T-helper 2 cell (primary cell): ENCODE data around the gene FANCI.

Experiments used
- DNase-seq, 5 experiments: peaks; one replicate each; pipeline versions ENCODE4 v3.0.0 to v3.0.0-alpha.2; 2012 to 2022

FANCI gene

DNA sequence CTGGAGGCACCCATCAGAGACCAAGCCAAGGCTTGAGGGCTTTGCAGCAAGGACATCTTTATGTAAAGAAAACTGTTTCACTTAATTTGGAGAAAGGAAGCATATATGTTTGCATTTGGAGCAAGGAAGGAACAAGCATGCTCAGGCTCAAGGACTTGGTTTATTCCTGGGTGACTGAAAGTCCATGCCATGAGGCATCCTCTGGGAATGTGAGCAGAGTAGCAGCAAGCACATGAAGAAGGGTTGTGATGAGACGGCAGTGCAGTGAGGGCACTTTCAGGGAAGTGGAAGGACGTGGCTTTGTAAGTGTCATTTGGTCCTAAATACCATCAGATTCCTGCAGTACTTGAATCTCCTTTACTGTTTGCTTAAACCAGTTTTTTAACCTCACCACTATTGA lies 64.0 kb downstream of the FANCI start:
- no peak for DNase-seq

DNA sequence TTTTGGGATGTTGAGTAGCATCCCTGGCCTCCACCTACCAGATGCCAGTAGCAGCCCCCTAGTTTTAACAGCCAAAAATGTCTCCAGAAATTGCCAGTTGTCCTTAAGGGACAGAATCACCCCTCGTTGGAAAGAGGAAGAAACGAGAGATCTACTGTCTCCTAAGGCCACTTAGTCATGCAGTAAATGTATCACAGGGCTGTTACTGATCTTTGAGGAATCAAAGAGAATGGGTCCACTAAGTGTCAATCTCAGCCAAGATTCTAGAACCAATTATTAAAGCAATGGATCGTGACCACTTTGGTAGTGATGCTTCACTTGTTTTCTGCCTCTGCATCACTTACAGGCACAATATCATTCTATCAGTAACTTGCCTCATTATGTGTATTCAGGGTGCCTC lies 64.5 kb downstream of the FANCI start:
- no peak for DNase-seq

DNA sequence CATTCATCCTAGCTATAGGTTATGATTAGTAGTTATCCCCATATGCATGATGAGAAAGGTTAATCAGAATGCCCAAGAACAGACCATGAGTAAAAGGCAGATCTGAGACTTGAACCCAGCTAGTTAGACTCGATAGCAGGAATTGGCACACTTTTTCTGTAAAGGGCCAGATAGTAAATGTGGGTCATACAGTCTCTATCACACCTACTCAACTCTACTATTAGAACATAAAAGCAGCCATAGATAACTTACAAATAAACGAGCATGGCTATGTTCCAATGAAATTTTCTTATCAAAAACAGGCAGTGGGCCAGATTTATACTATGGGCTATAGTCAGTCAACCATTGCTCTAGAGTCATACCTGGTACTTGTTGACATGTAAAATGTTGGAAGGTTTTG lies 66.2 kb downstream of the FANCI start:
- no peak for DNase-seq

DNA sequence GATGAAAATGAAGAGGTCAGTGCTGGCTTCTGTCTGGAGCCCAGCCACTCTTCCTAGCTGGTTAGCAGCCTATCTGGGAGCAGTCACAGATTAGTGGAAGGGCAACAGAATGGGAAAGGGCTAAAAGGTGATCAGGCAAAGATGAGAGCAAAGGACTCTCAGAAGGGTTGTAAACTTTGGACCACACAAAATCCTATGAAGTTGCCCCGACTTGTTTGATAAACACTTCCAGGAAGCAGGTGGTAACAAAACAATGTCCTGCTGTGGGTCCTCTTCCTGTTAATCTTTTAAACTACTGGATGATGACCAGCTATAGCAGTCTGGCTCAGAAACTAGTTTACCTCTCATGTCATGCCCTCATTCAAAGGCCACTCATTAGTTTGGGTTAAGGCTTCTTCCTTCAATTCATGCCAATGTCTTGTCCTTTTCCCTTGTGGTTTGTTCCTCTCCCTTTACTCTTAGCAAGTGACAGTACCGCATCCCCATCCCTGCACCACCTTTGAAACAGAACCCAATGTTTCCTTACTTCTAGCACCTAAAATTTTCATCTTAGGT lies 71.7 kb downstream of the FANCI start:
- DNase-seq, result no peak

DNA sequence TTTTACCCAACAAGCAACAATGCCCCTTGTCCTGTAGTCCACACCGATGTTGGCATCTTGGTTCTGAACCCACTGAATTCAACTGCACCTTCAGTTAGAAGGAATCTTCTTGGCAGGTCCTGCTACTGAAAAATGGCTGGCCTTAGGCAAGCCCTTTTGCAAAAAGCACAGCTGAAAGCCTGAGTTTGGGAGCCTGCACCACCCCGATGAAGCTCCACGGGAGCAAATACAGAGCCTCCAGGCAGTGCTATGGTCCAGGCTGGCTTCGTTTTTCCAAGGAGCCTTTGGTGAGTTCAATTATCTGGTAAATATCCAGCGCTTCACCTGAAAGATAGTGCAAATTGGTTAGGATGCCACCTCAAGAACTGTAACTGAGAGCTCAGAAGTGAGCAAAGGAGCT lies 72.7 kb downstream of the FANCI start:
- no peak for DNase-seq

DNA sequence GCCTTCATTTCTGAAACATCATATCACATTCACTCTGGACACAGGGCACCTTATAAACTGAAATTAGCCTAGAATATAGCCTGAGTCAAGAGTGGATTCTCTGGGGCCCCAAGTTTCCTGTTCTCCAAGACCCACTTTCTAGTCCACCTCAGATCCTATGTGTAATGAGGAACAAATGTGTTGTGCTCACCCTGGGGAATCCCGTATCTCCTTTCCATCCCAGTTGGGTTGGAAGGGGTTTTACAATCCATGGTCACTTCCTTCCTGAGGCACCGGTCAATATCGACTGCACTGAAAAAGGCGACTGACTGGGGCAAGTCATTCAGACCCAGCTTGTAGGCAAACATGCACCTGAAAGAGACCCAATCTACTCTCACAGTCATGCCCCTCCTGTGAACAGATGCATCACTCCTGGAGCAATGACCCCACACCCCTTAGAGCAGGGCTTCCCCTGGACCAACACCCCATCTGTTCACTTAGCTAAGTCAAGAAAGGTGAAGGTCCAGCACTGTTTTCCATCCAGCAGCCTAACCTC lies 73.5 kb downstream of the FANCI start:
- DNase-seq, result no peak

DNA sequence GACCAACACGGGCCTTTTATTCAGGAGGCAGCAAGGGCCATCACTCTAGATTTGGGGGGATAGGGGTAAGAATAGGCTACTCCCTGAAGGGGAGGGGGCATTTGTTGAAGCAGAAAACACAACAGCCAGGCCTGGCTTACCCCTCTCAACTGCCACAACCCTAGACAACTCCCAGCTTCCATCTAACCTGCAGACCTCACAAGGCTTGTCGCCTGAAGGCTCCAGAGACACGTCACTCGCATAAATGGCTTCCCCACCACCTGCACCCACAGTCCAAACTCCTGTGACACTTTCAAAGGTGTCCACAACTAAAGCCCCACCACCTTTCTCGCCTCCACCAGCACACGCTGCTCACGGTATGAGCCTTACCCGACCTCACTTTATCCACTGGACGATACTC lies 75.9 kb downstream of the FANCI start:
- DNase-seq, result no peak

DNA sequence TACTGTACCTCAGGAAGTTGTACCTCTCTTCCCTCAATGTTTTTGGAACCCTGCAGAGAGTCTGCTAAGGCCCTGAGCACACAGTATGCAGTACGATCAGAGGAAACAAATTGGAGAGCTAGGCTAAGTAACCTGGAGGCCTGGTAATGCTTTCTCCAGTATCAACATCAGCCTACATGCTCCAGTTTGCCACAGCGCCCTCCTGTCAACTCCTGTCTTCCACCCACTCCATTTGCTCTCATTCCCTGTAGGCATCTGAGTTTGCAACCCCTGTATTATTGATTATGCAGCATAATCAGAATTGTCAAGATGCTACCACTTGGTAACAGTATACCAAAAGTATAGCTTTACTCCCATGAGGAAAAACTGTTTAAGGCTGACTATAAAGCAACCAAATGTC lies 76.4 kb downstream of the FANCI start:
- no peak for DNase-seq

DNA sequence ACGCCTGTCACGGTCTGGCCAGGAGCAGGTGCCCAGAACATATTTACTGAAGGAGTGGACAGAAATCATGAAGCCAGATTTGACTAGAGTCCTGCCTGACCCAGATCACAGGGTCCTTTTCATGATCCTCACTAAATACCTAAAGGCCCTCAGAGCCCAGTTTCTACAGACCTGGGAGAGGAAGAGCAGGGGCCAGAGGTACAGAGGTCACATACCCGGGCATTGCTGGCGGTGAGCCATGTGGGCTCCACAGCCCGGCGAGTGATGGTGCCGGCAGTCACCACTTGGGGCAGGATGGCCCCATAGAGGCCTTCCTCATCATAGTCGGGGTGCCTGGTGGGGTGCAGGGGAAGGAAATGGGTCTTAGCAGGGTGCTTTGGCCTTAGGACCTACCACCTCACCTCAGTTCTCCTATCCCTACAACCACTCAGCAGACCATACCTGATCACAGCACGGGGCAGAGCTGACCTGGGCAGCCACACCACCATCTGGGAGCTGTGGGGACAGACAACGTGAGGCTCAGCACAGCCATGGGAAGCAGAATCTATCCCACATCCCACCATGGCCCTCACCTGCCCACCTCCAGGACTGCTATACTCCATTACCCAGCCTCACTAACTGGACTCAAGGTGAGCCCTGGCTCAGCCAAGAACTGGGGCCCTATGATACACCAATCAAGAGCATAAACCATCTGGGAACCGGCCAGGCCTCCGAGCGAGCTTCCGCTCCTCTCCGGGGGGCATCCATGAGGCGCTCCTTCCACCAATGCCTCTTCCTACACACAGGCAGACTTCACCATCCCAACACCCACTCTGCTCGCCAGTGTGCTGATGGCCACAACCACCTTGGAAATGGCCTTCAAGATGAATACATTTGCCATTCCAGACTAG lies 78.0 kb downstream of the FANCI start:
- DNase-seq, result no peak

DNA sequence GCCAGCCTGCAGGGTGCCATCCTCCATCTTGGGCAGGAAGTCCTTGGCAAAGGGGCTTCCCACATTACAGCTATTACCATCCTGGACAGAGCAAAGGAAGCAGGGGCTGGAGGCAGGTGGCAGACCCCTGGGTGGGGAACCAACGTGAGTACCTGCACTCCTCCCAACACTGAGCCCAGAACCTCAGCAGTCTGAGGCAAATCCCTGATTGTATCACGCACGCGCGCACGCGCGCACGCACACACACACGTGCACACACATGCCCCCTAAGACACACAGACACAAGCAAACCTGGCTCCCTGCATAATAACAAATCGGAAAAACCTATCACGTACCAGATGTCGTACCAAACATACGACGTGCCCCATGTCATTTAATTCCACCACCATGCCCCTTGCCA lies 79.0 kb downstream of the FANCI start:
- no peak for DNase-seq

DNA sequence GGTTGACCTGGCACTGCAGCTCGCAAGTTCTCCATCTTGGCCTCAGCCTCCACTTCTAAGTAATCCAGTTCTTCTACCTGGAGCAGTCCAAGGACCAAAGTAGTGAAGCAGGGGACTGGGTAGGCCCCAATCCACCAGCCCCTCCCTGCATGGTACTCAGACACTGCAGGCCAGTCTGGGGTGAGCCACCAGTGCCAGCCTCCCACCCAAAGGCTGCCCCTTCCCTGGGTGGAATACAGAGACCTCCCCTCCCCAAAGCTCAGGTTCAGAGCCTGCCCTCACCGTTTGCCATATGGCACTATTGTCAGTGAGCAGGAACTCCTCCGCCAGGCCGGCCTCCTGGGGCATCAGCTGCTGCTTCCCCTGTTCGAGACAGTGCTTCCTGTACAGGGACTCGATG lies 80.0 kb downstream of the FANCI start:
- DNase-seq, result no peak

DNA sequence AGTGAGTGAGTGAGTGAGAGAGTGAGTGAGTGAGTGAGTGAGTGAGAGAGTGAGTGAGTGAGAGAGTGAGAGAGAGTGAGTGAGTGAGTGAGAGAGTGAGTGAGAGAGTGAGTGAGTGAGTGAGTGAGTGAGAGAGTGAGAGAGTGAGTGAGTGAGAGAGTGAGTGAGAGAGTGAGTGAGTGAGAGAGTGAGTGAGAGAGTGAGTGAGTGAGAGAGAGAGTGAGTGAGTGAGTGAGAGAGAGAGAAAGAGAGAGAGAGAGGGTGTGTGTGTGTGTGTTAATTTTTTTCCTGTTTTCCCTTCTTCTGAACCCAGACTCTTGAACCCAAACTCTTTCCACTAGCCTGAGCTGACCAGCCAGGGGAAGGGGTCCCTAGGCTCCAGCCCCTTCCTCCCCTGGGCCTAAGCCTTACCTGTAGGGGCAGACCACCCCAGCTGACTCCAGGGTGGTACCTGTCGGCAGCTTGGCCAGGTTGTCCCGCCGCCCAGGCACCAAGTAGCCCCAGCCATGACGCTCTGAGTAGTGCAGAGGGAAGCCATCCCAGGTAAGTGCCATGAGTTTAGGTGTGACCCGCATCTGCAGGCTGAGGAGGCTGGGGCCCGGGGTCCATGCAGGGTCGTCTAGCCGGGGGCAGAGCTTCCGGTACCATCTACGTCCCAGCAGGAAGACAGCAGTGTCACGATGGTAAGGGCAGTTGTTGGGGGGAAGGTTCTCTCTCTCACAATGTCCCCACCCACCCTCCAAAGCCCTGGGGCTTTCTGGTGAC lies 81.4 kb downstream of the FANCI start:
- no peak for DNase-seq

DNA sequence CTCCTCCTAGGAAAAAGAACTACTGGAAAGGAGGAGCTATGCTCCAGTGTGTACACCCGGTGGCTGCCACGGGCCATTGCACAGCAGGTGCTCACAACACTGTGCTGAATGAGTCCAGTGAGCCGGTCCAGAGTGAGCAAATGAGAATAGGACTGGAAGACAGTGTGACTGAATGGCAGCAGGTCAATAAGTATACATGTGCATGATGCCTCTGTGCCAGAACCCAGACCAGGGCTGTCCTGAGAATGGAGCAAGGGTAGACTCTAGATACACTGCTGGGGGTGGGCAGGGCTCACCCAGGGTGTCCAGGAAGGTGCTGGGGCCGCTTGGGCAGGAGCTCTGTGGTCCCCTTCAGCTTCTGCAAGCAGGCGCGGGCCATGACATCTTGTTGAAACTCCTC lies 82.5 kb downstream of the FANCI start:
- no peak for DNase-seq

DNA sequence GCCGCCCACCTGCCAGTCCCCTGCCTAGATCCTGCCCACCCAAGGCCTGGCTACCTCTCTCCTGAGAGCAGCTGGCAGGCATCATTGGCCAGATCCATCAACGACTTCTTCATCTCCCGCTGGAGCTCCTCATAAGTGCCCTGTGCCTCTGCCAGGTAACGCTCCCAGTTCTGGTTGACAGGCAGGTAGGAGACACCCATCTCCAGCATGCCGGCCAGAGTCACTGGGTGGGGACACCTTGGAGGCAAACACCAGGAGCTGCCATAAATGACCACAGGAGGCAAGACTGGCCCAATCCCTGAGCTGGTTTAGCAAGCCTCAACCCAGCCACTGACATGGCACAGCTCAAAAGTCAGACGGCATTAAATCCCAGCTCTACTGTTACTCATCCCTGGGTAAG lies 83.3 kb downstream of the FANCI start:
- DNase-seq, result no peak

DNA sequence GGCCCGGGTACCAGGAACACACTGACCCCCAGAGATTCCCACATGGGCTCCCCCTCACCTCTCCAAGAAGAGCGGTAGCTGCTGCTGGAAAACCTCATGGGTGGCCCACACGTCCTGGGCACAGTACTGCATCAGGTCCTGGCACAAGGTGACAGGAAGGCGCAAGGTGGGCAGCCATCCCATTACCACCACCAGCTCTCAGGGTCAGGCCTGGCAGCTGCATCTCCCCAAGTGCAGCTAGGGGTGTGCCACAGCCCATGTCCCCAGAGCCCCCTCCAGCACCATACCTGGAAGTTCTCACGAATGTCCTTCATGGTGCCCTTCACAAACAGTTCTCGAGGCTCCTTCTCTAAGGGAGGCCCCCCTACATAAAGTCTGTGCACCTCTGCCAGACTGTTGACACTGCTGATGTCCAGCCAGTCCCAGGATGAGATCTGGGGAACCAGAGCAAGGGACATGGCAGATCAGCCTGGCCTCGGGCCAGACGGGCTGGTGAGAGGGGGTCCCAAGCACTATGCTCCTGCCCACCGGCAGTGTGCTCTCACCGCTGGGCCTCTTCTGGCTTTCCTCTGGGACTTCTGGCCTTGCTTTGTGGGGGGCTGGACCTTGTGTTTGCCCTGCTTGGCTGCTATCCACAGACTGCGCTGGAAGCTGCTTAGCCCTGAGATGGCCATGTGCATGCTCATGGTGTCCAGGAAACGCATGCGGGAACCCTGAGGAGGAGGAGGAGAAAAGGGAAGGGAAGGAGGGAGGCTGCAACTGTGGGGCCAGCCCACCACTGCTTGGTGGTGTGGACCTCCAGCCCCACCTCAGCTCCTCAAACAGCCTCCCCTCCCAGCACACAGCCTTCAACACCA lies 84.8 kb downstream of the FANCI start:
- no peak for DNase-seq

DNA sequence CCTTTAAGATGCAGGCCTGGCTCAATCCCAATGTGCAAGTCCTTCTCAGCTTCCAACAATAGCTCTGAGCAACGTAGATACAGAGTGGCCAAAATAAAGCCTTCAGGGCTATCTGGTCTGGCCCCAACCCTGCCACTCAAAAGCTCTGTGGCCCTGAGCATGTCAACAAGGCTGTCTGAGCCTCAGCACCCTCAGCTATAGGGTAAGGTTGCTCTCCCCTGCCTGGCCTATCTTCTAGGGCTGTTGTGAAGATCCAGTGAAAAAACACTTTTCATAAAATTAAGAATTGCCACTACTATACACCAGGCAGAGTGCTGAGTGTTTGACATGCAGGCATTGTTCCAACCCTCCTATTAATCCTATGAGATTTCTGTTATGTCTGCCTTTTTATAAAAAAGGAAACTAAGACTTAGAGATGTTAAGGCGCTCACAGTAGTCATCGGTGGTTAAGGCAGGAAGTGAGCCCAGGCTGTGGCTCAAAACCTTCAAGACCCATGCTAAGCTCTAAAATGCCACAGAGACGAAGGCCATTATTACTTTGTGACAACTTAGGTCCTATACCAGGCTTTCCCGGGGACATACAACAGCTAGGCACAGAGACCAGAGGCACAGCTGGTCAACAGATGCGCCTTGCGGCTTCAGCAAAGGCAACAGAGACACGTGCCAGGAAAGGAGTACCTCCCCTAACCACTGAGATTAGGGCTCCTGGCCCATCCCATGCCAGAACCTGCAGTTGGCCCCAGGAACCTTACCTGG lies 85.7 kb downstream of the FANCI start:
- DNase-seq, result peak in 2 of 5 experiments; percentile 27 to 86

DNA sequence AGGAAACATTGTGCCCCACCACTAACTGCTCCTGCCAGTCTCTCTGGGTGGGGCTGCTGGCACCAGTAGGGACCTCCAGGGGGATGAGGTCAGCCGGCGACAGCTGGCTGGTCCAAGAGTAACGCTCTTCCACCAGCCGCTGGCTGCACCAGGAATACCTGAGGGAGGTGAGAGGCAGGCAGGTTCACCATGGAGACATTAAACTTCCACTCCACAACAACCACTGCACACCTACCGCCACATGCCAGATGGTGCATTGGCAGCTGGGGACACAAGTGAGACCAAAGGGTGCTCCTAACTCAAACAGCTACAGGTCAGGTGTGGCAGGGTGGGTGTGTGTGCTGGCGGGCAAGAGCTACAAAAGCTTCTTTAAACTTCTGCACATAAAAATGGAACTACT lies 86.3 kb downstream of the FANCI start:
- no peak for DNase-seq

DNA sequence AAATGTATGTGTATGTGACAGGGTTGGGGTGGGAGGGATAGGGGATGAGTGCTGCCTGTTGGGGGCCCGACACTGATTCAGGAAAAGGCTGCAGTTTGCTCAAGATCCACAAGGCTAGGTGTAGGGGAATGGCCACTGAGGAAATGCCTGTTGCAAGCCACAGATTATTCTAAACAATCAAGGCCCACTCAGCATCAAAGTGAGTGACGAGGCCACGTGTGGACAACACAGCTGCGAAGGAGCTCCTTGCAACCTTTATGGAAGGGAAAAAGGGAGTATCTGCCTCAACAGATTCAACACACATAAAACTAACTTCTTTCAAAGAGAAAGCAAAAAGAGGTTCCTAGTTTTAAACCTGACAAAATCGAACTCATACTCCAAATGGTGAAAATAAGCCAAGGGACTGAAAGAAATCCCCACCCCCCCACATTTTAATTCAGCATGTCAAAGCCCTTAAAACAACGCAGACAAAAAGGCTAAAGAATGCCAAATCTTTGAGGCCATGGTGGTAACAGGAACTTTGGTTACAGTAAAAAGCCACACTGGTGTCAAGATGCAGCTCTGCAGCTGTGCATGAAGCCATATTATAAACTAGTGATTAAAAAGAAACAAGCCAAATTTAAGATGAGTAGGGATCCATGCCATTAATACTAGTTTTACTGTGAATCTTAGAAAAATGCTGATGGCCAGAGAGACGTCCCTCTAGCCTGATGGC lies 87.3 kb downstream of the FANCI start:
- DNase-seq, result peak in 1 of 5 experiments; percentile 51

DNA sequence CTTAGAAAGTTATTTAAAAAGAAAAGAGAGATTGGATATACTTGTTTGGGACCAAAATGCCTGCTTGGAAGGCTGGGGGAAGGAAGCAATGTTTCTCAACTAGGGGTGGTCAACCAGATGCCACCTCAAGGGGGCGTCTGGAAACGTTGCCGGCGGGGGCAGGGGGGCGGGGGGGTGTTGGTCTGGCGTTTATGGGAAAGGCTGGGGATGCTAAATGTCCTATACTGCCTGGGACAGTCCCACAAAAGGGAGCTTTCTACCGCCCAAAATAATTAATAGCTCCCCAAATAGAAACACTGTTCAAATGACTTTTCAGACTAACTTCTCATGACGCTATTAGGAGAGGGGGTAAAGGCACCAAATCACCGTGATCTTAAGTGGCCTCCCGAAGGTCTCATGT lies 88.7 kb downstream of the FANCI start:
- no peak for DNase-seq

DNA sequence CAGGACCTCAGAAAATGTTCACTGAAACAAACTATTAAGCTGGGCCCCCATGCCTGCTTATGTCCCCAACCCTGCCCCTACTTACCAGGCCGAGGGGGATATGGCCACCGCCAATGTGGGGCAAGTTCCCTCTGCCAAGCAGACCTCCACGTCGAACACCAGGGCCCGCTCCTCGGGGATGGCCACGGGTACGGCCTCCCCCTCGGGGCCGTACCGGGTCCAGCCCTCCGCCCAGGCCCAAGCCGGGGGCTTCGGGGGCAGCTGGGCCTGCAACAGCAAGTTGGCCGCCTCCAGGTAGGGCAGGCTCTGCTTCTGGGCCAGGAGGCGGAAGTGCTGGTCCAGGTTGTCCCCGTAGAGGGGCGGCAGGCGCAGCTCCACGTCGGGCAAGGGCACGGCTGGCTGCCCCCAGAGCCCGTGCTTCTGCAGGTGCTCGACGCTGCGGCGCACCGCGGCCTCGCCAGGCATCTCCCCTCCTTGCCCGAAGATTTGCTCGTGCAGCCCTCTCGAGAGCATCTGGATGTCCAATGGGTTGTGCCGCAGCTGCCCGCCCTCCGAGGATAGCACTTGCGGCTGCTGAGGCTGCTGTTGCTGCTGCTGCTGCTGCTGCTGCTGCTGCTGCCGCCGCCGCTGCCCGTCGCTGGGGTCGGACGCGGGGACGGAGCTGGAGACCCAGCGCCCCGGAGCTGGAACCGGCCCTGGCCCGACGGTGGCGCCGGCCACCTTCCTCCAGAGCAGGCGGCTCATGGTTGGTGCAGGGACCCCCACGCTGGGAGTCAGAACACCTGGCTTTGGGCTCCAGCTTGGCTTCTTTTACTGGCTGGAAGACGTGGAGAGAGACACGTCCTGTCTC lies 89.5 kb downstream of the FANCI start:
- no peak for DNase-seq
